HG03025 (cell line): ENCODE measurements around the gene TMEM106B.
"Not testable (repeated sequence)": the region's sequence is repeated elsewhere in the genome, so short reads cannot be mapped to it uniquely, and the experiment has no call there.

ENCODE experiments used
- ATAC-seq: cut with Tn5 transposase; IDR thresholded peaks from one replicate; pipeline ENCODE4 v1.9.1; 2021; ENCODE audit warnings: mild to moderate bottlenecking, moderate library complexity; ENCODE audit not compliant: unreplicated experiment, low FRiP score

Gene TMEM106B

GRCh38 chr7:12225017-12225416 is 13.9 kb downstream of the TMEM106B start:
- ATAC-seq, result not testable (repeated sequence)

GRCh38 chr7:12226756-12227155 is 15.7 kb downstream of the TMEM106B start:
- no peak for ATAC-seq

GRCh38 chr7:12228024-12228423 is 16.9 kb downstream of the TMEM106B start:
- no peak for ATAC-seq

- ATAC-seq, result no peak
These were observed 18.0 kb downstream of the TMEM106B start for GRCh38 chr7:12229046-12229445.

GRCh38 chr7:12231097-12231496 is 20.0 kb downstream of the TMEM106B start:
- no peak for ATAC-seq

- ATAC-seq, result peak; percentile 85
These were observed 22.1 kb downstream of the TMEM106B start for GRCh38 chr7:12233175-12233574.

- no peak for ATAC-seq
These were observed 23.3 kb downstream of the TMEM106B start for GRCh38 chr7:12234334-12234865.

GRCh38 chr7:12235970-12236369 is 24.9 kb downstream of the TMEM106B start:
- no peak for ATAC-seq

GRCh38 chr7:12237007-12237406 is 25.9 kb downstream of the TMEM106B start:
- ATAC-seq, result no peak

GRCh38 chr7:12239806-12240205 is 28.7 kb downstream of the TMEM106B start:
- no peak for ATAC-seq

GRCh38 chr7:12244129-12244528 is 33.0 kb downstream of the TMEM106B start:
- no peak for ATAC-seq

- no peak for ATAC-seq
These were observed 33.6 kb downstream of the TMEM106B start for GRCh38 chr7:12244694-12245093.

- no peak for ATAC-seq
These were observed 38.6 kb downstream of the TMEM106B start for GRCh38 chr7:12249706-12250105.

- no peak for ATAC-seq
These were observed 39.1 kb downstream of the TMEM106B start for GRCh38 chr7:12250232-12250631.

GRCh38 chr7:12256090-12256489 is 45.0 kb downstream of the TMEM106B start:
- no peak for ATAC-seq

- peak; percentile 100 for ATAC-seq
These were observed 46.5 kb downstream of the TMEM106B start for GRCh38 chr7:12257582-12257981.

GRCh38 chr7:12258074-12258473 is 47.0 kb downstream of the TMEM106B start:
- no peak for ATAC-seq

- ATAC-seq, result no peak
These were observed 56.4 kb downstream of the TMEM106B start for GRCh38 chr7:12267542-12267941.

GRCh38 chr7:12269100-12269895 is 58.2 kb downstream of the TMEM106B start:
- no peak for ATAC-seq

- no peak for ATAC-seq
These were observed 69.9 kb downstream of the TMEM106B start for GRCh38 chr7:12281038-12281437.

- no peak for ATAC-seq
These were observed 76.8 kb downstream of the TMEM106B start for GRCh38 chr7:12287901-12288300.

- no peak for ATAC-seq
These were observed 78.9 kb downstream of the TMEM106B start for GRCh38 chr7:12289996-12290395.
